ENCODE measurements around the gene PTRH2. TPM values are rescaled to one million over a fixed set of nuclear protein-coding genes. Genes with fewer than 3 reads are reported as not detected.

The PTRH2 gene
- total RNA-seq, 2 experiments from 2014 or later, result 6.5 to 7.3 TPM

GRCh38 chr17:59754552-59754951, 47.3 kb upstream of the PTRH2 start:
- Mint-ChIP-seq H3K27me3 (no peaks in the 10 kb centered on the region), H3K27ac (peak overlapping the region; percentile 70), H3K4me3 (peak overlapping the region; percentile 1), H3K36me3 (ENCODE audit: low read depth) (peaks cover 34% of the 10 kb centered on the region), H3K4me1 (ENCODE audit: low read depth) (peaks cover 35% of the 10 kb centered on the region), H3K9me3 (no peaks in the 10 kb centered on the region)
- intact Hi-C loops (cut with DNase I, micrococcal nuclease), result loop anchor here (5.0 kb wide), 1 partner anchor 283 kb away; no protein-coding TSS in a partner anchor
- CTCF ChIA-PET, result interaction anchor here (1.4 to 5.5 kb wide), 10 partner anchors 9 to 139 kb away, joined by 5 to 83 read pairs (median 6); partner anchors contain the start of genes RPS6KB1 and TUBD1
- H3K27ac ChIP-seq (ENCODE audit: low read depth in 1 of 2, low read length in 2 of 2), result no peak overlapping the region
- DNase-seq (peak in 4 of 14 experiments; percentile 11 to 45 (median 32)), ATAC-seq (ENCODE audit: poor library complexity) (peak; percentile 25)
- no peak for TF ChIP-seq CTCF (IDR thresholded peaks at IDR 0.05)
- no peaks in the 10 kb centered on the region for H3K27me3 ChIP-seq (ENCODE audit: control insufficient read depth in 1 of 2, insufficient read depth in 2 of 2, low read length in 2 of 2)
- H3K4me1 ChIP-seq (ENCODE audit: insufficient read depth, low read length), result peaks cover 15% of the 10 kb centered on the region
- POLR2A ChIA-PET, result interaction anchor here (0.6 to 4.0 kb wide), 6 partner anchors 28 to 139 kb away, joined by 3 to 39 read pairs (median 8); partner anchors contain the start of genes RPS6KB1 and TUBD1
- peaks cover 1 to 3% of the 10 kb centered on the region in 2 experiments for H3K9me3 ChIP-seq (ENCODE audit: control insufficient read depth in 1 of 2, insufficient read depth in 1 of 2, low read length in 2 of 2)
- no peak overlapping the region for H3K4me3 ChIP-seq (ENCODE audit: low read length)
- no peaks in the 10 kb centered on the region for H3K36me3 ChIP-seq (ENCODE audit: insufficient read depth, low read length)

GRCh38 chr17:59753522-59754467, 46.6 kb upstream of the PTRH2 start:
- H3K27ac Mint-ChIP-seq, result peak overlapping the region; percentile 73
- Histone ChIP-seq H3K4me3 (ENCODE audit: low read length) (peak overlapping the region; percentile 19), H3K27me3 (ENCODE audit: control insufficient read depth in 1 of 2, insufficient read depth in 2 of 2, low read length in 2 of 2) (no peaks in the 10 kb centered on the region), H3K36me3 (ENCODE audit: insufficient read depth, low read length) (no peaks in the 10 kb centered on the region), H3K27ac (ENCODE audit: low read depth in 1 of 2, low read length in 2 of 2) (peak overlapping the region in 1 of 2 donors; percentile 37), H3K9me3 (ENCODE audit: control insufficient read depth in 1 of 2, insufficient read depth in 1 of 2, low read length in 2 of 2) (no peaks in the 10 kb centered on the region), H3K4me1 (ENCODE audit: insufficient read depth, low read length) (peaks cover 15% of the 10 kb centered on the region)
- peaks cover 29% of the 10 kb centered on the region for H3K36me3 Mint-ChIP-seq (ENCODE audit: low read depth)
- intact Hi-C loops (cut with DNase I, micrococcal nuclease), result loop anchor here (1.0 to 5.0 kb wide), 4 partner anchors 33 to 284 kb away; no protein-coding TSS in a partner anchor
- H3K27me3 Mint-ChIP-seq, result no peaks in the 10 kb centered on the region
- peak; percentile 82 for TF ChIP-seq CTCF (IDR thresholded peaks at IDR 0.05)
- peaks cover 35% of the 10 kb centered on the region for H3K4me1 Mint-ChIP-seq (ENCODE audit: low read depth)
- CTCF ChIA-PET, result interaction anchor here (0.6 to 5.5 kb wide), 22 partner anchors 9 to 284 kb away, joined by 3 to 83 read pairs (median 6); partner anchors contain the start of genes RPS6KB1 and TUBD1
- H3K4me3 Mint-ChIP-seq, result peak overlapping the region; percentile 45
- POLR2A ChIA-PET, result interaction anchor here (0.7 to 4.0 kb wide), 10 partner anchors 17 to 139 kb away, joined by 3 to 39 read pairs (median 6); partner anchors contain the start of genes RPS6KB1 and TUBD1
- peak in 5 of 14 experiments; percentile 10 to 89 (median 85) for DNase-seq
- ATAC-seq (ENCODE audit: poor library complexity), result peak; percentile 93
- no peaks in the 10 kb centered on the region for H3K9me3 Mint-ChIP-seq

- peaks cover 21% of the 10 kb centered on the region for H3K36me3 Mint-ChIP-seq (ENCODE audit: low read depth)
- peak overlapping the region; percentile 73 for H3K27ac Mint-ChIP-seq
- ATAC-seq (ENCODE audit: poor library complexity) (no peak), DNase-seq (no peak)
- H3K4me3 ChIP-seq (ENCODE audit: low read length), result no peak overlapping the region
- no peaks in the 10 kb centered on the region for H3K27me3 ChIP-seq (ENCODE audit: control insufficient read depth in 1 of 2, insufficient read depth in 2 of 2, low read length in 2 of 2)
- no peaks in the 10 kb centered on the region for H3K9me3 Mint-ChIP-seq
- no peaks in the 10 kb centered on the region for H3K36me3 ChIP-seq (ENCODE audit: insufficient read depth, low read length)
- no peak overlapping the region for H3K4me3 Mint-ChIP-seq
- H3K4me1 Mint-ChIP-seq (ENCODE audit: low read depth), result peaks cover 35% of the 10 kb centered on the region
- peaks cover 15% of the 10 kb centered on the region for H3K4me1 ChIP-seq (ENCODE audit: insufficient read depth, low read length)
- no peak overlapping the region for H3K27ac ChIP-seq (ENCODE audit: low read depth in 1 of 2, low read length in 2 of 2)
- no peaks in the 10 kb centered on the region for H3K9me3 ChIP-seq (ENCODE audit: control insufficient read depth in 1 of 2, insufficient read depth in 1 of 2, low read length in 2 of 2)
- TF ChIP-seq CTCF (IDR thresholded peaks at IDR 0.05), result no peak
- H3K27me3 Mint-ChIP-seq, result no peaks in the 10 kb centered on the region
- intact Hi-C loops (cut with DNase I, micrococcal nuclease), result loop anchor here (1.0 to 5.0 kb wide), 4 partner anchors 34 to 284 kb away; no protein-coding TSS in a partner anchor
- POLR2A ChIA-PET, result interaction anchor here (0.8 to 4.0 kb wide), 7 partner anchors 18 to 140 kb away, joined by 3 to 39 read pairs (median 5); partner anchors contain the start of genes RPS6KB1 and TUBD1
- CTCF ChIA-PET, result interaction anchor here (1.0 to 5.5 kb wide), 16 partner anchors 8 to 284 kb away, joined by 4 to 83 read pairs (median 6); partner anchors contain the start of genes RPS6KB1 and TUBD1
These were observed 45.7 kb upstream of the PTRH2 start for GRCh38 chr17:59752922-59753321.
